Measurements from ENCODE around the gene ZNF660.

Gene ZNF660

DNA sequence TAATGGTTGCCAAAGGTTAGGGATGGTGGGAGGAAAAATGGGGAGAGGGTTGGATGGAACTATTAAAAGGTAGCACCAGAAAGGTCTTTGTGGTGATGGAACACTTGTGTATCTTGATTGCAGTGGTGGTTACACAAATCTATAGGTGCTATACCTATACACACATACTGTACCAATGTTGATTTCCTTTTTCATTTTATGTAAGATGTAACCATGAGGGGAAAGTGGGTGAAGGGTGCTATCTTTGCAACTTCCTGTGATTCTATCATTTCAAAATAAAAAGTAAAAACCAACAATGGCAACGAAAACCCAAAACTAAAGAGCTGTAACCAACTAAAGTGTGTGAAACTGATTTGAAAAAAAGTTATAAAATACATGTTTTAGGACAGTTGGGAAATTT lies 63.0 kb downstream of the ZNF660 start:
- H3K4me3 ChIP-seq (ENCODE audit: low read depth, low read length) = peak overlapping the region; percentile 96

DNA sequence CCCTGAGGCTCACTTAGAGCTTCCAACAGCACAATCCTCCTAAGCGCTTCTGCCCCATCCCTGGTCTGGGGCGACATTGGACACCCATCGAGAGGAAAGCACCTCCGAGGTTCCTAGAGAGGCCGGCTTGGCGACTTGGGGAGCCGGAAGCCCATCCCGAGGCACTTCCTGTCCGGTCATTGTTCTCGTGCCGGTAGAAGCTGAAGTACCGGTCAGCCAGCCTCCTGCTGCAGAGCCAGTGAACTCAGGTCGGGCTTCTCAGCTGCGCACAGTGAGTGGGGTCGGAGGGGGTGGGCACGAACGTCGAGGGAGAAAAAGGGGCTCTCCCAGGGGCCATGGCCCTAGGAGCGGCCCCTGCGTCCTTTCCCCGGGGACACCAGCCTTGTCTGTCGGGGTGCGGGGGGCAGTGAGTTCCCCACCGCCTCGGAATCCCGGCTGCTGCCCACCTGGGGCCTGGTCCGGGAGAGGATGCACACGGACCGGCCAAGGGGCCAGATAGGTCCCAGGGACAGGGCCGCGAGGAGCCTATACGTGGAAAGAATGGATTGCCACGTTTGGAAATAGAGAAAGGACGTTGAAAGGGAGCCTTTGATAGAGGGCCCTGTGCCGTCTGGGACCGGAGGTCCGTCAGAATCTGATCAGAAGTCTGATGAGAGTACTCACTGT lies 63.9 kb downstream of the ZNF660 start, which contains the start of gene ZNF35:
ZNF35 (plus strand) TSS at position 169 of the 666 bp plus-strand sequence. CDS start 2,336 bp downstream, outside the sequence.
- TF ChIP-seq, protein P1, sequence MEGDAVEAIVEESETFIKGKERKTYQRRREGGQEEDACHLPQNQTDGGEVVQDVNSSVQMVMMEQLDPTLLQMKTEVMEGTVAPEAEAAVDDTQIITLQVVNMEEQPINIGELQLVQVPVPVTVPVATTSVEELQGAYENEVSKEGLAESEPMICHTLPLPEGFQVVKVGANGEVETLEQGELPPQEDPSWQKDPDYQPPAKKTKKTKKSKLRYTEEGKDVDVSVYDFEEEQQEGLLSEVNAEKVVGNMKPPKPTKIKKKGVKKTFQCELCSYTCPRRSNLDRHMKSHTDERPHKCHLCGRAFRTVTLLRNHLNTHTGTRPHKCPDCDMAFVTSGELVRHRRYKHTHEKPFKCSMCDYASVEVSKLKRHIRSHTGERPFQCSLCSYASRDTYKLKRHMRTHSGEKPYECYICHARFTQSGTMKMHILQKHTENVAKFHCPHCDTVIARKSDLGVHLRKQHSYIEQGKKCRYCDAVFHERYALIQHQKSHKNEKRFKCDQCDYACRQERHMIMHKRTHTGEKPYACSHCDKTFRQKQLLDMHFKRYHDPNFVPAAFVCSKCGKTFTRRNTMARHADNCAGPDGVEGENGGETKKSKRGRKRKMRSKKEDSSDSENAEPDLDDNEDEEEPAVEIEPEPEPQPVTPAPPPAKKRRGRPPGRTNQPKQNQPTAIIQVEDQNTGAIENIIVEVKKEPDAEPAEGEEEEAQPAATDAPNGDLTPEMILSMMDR (IDR thresholded peaks at IDR 0.05; ENCODE audit: borderline replicate concordance, insufficient read depth, low read depth, low read length) = no peak
- H3K4me3 ChIP-seq (ENCODE audit: low read depth, low read length) = peak within 1 kb of the TSS; percentile 96

More for the DNA sequence above, 63.0 kb downstream of the ZNF660 start:
- TF ChIP-seq, protein P1 (IDR thresholded peaks at IDR 0.05; ENCODE audit: borderline replicate concordance, insufficient read depth, low read depth, low read length) = no peak
